Body of pancreas (tissue), 4 donors: ENCODE data around the gene ABL1. TPM values are rescaled to one million over a fixed set of nuclear protein-coding genes. Genes with fewer than 3 reads are reported as not detected.

Experiments used
- ATAC-seq: fragments of 150-250 bp; one replicate; pipeline ENCODE4 v1.9.1; 2016
- DNase-seq, 4 donors: peaks; one replicate each; pipeline ENCODE4 v3.0.0-alpha.2; 2019
- H3K27ac ChIP-seq, 4 donors: fragments of 200-600 bp; sonication (generic); 1 replicate in 3 of 4; 2 replicates in 1 of 4; pipeline versions ENCODE4 v1.5.1 to v1.6.1; 2016 to 2019; ENCODE audit warnings: mild to moderate bottlenecking in 1 of 4, mixed read lengths in 1 of 4, moderate library complexity in 1 of 4
- H3K27me3 ChIP-seq, 2 donors: fragments of 200-600 bp; sonication (generic); one replicate each; pipeline ENCODE4 v1.6.0; 2016; ENCODE audit warnings: mild to moderate bottlenecking in 1 of 2
- H3K36me3 ChIP-seq, 2 donors: fragments of 200-600 bp; sonication (generic); replicated peaks in 1 of 2; 2 replicates each; pipeline ENCODE4 v1.5.1; 2016; ENCODE audit warnings: low read depth in 2 of 2; ENCODE audit not compliant: insufficient read depth in 1 of 2
- H3K4me1 ChIP-seq: fragments of 200-600 bp; sonication (generic); one replicate; pipeline ENCODE4 v1.6.0; 2016
- H3K4me3 ChIP-seq, 2 donors: fragments of 200-600 bp; sonication (generic); 1 replicate in 1 of 2; 2 replicates in 1 of 2; pipeline ENCODE4 v1.5.1; 2016 to 2019
- H3K9me3 ChIP-seq, 3 donors: fragments of 200-600 bp; sonication (generic); 1 replicate in 2 of 3; 2 replicates in 1 of 3; pipeline ENCODE4 v1.5.1; 2016
- POLR2A ChIP-seq, 3 donors: fragments of 450-650 bp; IDR thresholded peaks; one replicate each; pipeline ENCODE4 v1.6.1; 2016; ENCODE audit warnings: antibody characterized with exemption in 3 of 3, mild to moderate bottlenecking in 2 of 3
- whole genome bisulfite sequencing, 2 donors: methylation state at CpG; one replicate each; pipeline ENCODE4 v1.1.5; 2017; 5-methylcytosine and 5-hydroxymethylcytosine counted together
- intact Hi-C: fragments of 100-400 bp; cut with DNase I; formaldehyde crosslinking; loops from one replicate; pipeline ENCODE4 v1.15.1; 2023
- total RNA-seq, 2 donors: library from RNA; depleted of rRNA; stranded (reverse); fragments of >200 nt; gene quantifications; one replicate each; pipeline ENCODE4 v1.1.0, GENCODE V29; 2016
- TF ChIP-seq, protein P1 (sequence below), 7 experiments: fragments of 450-650 bp in 4 of 7; fragments of 200-600 bp in 3 of 7; sonication (generic) in 3 of 7; IDR thresholded peaks; one replicate each; pipeline ENCODE4 v1.5.1; 2016 to 2019; ENCODE audit warnings: antibody characterized with exemption in 7 of 7

Gene ABL1
- total RNA-seq, 2 donors from 2014 or later = 23.3 to 29.0 TPM

DNA sequence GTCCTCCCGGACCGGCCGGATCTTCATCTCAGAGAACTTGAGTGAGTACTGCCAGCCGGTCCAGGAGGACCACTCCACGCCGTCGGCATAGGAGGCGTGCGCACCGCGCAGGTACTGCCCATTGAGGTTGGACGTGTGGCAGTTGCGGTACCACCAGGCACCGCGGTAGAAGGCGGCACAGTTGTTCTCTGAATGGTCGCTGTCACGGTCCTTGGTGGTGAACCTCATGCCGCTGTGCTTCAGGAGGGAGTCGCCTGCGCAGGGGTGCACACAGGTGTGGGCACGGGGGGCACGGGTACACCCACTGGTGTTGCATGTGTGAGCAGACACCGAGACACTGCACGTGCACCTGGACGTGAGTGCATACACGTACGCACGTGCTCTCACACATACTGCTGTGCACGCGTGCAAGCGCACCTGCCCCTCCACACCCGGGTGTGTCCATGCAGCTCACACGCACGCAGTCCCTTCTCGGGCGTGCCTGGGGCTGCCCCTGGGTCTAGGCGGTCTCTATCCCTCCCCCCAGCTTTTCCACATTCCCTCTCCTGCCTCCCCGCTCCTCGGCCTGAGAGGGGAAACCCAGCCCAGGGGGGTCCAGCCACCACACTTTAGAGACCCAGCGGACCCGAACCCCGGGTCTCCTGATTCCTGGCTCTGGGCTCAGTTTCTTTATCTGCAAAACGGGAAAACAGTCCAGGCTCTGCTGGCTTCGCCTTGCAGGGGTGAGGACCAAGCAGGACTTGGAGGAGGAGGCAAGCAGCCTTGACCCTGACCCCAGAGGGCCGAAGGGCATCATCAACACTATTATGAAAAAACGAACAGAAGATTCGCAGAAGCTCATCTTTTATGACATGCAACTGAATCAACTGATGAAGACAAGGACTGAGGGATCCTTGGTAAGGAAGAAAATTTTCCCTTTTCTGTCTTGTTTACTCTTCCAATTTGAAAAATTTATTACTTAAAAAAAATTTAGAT is 69.3 kb downstream of the ABL1 start:
- ATAC-seq (no peak), DNase-seq (no peak)
- Histone ChIP-seq H3K27me3 (no peaks in the 10 kb centered on the region), H3K36me3 (no peaks in the 10 kb centered on the region), H3K9me3 (no peaks in the 10 kb centered on the region), H3K27ac (no peak overlapping the region), H3K4me3 (no peak overlapping the region), H3K4me1 (no peaks in the 10 kb centered on the region)
- TF ChIP-seq POLR2A (IDR thresholded peaks at IDR 0.05) = no peak
- TF ChIP-seq, protein P1, sequence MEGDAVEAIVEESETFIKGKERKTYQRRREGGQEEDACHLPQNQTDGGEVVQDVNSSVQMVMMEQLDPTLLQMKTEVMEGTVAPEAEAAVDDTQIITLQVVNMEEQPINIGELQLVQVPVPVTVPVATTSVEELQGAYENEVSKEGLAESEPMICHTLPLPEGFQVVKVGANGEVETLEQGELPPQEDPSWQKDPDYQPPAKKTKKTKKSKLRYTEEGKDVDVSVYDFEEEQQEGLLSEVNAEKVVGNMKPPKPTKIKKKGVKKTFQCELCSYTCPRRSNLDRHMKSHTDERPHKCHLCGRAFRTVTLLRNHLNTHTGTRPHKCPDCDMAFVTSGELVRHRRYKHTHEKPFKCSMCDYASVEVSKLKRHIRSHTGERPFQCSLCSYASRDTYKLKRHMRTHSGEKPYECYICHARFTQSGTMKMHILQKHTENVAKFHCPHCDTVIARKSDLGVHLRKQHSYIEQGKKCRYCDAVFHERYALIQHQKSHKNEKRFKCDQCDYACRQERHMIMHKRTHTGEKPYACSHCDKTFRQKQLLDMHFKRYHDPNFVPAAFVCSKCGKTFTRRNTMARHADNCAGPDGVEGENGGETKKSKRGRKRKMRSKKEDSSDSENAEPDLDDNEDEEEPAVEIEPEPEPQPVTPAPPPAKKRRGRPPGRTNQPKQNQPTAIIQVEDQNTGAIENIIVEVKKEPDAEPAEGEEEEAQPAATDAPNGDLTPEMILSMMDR (IDR thresholded peaks at IDR 0.05) = no peak
- WGBS, 2 donors = 71 to 82% methylated on average over 21 to 46 of the region's 48 CpGs
- intact Hi-C loops = no loop called here

DNA sequence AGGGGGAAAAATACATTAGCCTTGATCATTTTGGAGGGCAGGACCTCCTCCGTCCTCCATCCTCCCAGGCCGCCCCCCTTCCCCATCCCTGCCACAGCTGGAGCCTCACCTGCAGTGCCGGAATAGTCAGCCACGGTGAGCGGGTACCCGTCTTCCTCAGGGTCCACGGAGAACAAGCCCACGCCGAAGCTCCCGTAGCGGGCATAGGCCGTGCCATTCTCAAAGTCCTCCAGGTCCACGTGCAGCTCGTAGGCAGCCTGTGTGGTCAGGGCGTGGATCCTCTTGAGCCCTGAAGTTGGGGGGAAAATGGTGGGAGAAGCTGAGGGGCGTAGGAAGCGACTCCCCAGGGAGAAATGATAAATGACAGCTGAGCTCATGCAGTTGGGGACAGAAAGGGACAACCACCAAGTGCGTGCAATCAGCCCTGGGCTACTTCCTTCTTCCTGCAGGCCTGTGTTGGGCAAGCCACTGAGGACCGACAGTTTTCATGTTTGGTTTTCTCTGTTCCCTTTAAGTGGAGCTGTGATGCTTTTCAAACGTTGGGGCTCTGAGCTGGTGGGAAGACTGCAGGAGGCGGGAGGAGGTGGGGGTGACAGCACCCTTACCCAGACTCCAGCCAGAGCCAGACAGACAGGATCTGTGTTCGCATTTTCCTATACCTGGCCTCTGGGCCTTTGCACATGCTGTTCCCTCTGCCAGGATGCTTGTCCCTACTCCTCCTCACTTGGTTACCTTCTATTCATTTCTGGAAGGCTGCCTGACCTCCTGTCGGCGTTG is 70.3 kb downstream of the ABL1 start:
- intact Hi-C loops = no loop called here
- ATAC-seq (no peak), DNase-seq (no peak)
- Histone ChIP-seq H3K4me3 (no peak overlapping the region), H3K9me3 (no peaks in the 10 kb centered on the region), H3K27me3 (no peaks in the 10 kb centered on the region), H3K4me1 (no peaks in the 10 kb centered on the region), H3K27ac (no peak overlapping the region), H3K36me3 (no peaks in the 10 kb centered on the region)
- WGBS, 2 donors = 86% methylated on average over 24 of the region's 24 CpGs
- TF ChIP-seq POLR2A (IDR thresholded peaks at IDR 0.05) = no peak
- TF ChIP-seq, protein P1 (IDR thresholded peaks at IDR 0.05) = no peak

DNA sequence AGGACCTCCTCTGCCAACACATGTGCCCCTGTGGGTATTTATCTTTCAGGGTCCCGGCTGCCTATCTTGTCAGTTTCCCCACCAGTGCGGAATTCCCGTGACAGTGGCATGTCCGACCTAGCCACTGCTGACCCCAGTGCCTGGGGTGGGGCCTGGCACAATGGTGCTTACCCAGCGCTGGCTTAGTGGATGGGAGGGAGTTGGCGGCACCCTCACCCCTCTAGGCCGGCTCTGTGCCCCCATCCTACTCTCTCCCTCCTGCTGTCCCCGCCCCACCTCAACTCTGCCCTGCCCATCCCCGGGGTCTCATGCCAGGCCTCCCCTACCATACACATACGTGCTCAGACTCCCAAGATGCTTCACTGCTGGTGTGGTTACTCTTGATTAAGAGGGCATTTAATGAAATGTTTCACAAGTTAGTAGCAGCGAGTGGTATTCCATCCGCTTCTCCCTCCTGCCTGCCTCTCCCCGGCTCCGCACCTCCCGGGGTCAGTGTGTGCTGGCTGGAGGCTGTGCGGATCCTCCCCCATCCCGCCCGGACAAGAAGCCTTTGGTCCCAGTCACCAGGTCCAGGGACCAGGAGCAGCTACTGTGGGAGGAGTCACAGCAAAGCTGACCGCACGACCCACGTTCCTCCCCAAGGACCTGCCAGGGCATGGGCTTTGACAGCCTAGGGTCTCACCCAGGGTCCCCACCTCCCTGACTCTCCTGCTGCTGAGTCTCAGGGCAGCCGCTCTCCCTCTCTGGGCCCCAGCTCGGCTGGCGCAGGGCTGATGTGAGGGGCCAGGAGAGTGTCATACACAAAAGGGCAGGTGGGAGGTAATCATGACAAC is 71.1 kb downstream of the ABL1 start:
- no peak for DNase-seq
- WGBS, 2 donors = 66 to 75% methylated on average over 14 to 24 of the region's 24 CpGs
- ATAC-seq = no peak

DNA sequence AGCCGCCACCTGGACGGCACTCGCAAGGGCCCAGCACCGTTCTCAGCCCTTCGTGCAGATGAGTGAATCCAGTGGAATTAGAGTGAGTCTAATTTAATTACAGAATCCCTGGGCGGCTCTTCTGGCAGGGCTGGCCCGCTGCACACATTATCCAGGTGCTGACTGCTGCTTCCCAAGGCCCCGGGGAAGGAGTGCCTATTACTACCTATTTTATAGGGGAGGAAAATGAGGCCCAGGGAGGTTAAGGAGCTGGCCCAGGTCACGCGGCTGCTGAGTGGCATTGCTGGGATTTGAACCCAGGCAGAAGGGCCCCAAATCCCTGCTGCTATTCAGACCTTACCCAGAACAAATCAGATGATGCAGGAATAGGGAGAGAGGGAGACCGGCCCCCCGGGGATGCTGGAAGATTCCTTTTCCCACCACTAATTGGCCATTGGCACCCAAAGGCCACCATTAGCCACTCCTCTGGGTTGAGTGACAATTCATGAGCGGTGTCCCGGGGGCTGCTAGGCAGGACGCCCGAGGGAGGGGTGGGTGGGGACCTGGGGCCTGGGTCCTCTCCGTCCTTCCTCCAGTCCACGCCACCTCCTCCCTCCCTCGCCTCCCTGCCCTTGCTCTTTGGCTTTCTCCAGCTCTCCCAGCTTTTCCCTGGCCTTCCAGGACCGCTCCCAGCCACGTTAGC is 71.8 kb downstream of the ABL1 start:
- Histone ChIP-seq H3K27me3 (no peaks in the 10 kb centered on the region), H3K4me1 (no peaks in the 10 kb centered on the region), H3K4me3 (no peak overlapping the region), H3K36me3 (no peaks in the 10 kb centered on the region), H3K27ac (no peak overlapping the region), H3K9me3 (no peaks in the 10 kb centered on the region)
- WGBS, 2 donors = 74 to 79% methylated on average over 10 to 21 of the region's 21 CpGs
- no peak for TF ChIP-seq POLR2A (IDR thresholded peaks at IDR 0.05)
- TF ChIP-seq, protein P1 (IDR thresholded peaks at IDR 0.05) = no peak
- intact Hi-C loops = no loop called here
- DNase-seq = no peak
- ATAC-seq = no peak

More for the DNA sequence above, 71.1 kb downstream of the ABL1 start:
- Histone ChIP-seq H3K4me3 (no peak overlapping the region), H3K27ac (no peak overlapping the region), H3K27me3 (no peaks in the 10 kb centered on the region), H3K9me3 (no peaks in the 10 kb centered on the region), H3K4me1 (no peaks in the 10 kb centered on the region), H3K36me3 (no peaks in the 10 kb centered on the region)
- intact Hi-C loops = no loop called here
- TF ChIP-seq POLR2A (IDR thresholded peaks at IDR 0.05) = no peak
- TF ChIP-seq, protein P1 (IDR thresholded peaks at IDR 0.05) = no peak
